ENCODE data around the gene PAQR6.

DNA sequence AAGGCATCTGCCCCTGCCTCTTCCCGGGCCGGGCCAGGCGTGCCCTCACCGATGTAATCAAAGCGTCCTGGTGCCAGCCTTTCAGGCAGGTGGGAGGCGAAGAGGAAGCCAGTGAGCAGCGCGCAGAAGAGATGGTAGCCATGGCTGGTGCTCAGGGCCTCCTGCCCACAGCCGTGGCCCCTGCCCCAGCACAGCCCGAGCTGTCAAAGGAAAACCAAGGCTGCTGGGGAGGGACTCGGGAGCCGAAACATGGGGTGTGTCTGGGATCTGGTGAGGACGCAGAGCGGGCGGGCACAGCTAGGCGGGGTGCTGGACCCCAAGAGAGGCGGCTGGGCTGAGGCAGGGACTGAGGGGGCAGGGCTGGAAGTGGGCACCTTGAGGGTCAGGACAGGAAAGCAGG is 3.1 kb downstream of the PAQR6 start:
- TF ChIP-seq, protein P1, sequence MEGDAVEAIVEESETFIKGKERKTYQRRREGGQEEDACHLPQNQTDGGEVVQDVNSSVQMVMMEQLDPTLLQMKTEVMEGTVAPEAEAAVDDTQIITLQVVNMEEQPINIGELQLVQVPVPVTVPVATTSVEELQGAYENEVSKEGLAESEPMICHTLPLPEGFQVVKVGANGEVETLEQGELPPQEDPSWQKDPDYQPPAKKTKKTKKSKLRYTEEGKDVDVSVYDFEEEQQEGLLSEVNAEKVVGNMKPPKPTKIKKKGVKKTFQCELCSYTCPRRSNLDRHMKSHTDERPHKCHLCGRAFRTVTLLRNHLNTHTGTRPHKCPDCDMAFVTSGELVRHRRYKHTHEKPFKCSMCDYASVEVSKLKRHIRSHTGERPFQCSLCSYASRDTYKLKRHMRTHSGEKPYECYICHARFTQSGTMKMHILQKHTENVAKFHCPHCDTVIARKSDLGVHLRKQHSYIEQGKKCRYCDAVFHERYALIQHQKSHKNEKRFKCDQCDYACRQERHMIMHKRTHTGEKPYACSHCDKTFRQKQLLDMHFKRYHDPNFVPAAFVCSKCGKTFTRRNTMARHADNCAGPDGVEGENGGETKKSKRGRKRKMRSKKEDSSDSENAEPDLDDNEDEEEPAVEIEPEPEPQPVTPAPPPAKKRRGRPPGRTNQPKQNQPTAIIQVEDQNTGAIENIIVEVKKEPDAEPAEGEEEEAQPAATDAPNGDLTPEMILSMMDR (IDR thresholded peaks at IDR 0.05): no peak
- no peak for TF ChIP-seq POLR2AphosphoS5 (IDR thresholded peaks at IDR 0.05)

All from upper lobe of left lung (tissue), 4 donors.